Stomach (tissue), 4 donors: ENCODE data around the gene VPS45.

Experiments used
- EP300 ChIP-seq: sonication (generic); formaldehyde crosslinking; IDR thresholded peaks from one replicate; pipeline ENCODE4 v1.6.1; 2017; ENCODE audit warnings: antibody characterized with exemption
- POLR2A ChIP-seq, 4 donors: fragments of 450-650 bp; IDR thresholded peaks; one replicate each; pipeline ENCODE4 v1.6.1; 2016; ENCODE audit warnings: antibody characterized with exemption in 4 of 4, control low read depth in 2 of 4, mild to moderate bottlenecking in 1 of 4, moderate library complexity in 1 of 4
- POLR2AphosphoS5 ChIP-seq, 3 donors: sonication (generic); formaldehyde crosslinking; IDR thresholded peaks; one replicate each; pipeline ENCODE4 v1.6.1; 2016; ENCODE audit warnings: antibody characterized with exemption in 3 of 3

- no peak for TF ChIP-seq EP300
- no peak for TF ChIP-seq POLR2AphosphoS5 (IDR thresholded peaks at IDR 0.05)
- TF ChIP-seq POLR2A (IDR thresholded peaks at IDR 0.05): no peak
Observed at GRCh38 chr1:150024156-150024555, 43.4 kb upstream of the VPS45 start.
